T-helper 9 cell (primary cell): ENCODE results near the gene TSPAN3.

Experiments
- DNase-seq: peaks from one replicate; pipeline ENCODE4 v3.0.0-alpha.2; 2020

Gene TSPAN3

DNA sequence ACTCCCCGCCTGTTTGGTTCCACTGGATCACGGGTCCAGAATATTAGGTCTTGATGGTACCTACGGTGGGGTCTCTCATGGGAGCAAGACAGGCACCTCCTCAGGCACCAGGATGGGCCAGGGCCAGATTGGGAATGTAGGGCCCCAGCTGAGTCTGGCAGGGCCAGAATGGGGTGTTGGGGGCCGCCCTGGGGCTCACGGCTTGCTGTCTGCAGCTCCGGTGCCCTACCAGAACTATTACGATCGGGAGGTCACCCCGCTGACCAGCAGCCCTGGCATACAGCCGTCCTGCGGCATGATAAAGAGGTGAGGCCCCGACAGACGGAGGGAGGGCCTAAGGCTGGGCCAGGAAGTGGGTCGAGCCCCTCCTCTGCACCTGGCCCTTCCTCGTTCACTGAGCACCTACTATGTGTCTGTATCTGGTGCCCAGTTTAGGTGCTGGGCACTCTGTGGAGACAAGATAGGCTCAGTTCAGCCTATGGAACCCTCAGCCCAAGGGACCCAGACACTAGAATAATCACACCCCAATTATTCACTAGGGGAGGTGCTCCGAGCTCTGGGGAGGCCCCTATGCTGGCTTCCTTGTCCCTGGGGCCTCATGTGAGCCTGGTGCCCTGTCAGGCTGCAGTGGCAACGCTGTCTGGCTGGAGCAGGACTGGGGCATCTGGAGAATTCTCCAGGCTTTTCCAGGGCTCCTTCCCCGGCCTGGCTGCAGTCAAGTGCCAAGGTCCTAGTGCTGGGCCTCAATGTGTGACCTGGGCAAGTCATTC is 38.1 kb downstream of the TSPAN3 start:
- no peak for DNase-seq

DNA sequence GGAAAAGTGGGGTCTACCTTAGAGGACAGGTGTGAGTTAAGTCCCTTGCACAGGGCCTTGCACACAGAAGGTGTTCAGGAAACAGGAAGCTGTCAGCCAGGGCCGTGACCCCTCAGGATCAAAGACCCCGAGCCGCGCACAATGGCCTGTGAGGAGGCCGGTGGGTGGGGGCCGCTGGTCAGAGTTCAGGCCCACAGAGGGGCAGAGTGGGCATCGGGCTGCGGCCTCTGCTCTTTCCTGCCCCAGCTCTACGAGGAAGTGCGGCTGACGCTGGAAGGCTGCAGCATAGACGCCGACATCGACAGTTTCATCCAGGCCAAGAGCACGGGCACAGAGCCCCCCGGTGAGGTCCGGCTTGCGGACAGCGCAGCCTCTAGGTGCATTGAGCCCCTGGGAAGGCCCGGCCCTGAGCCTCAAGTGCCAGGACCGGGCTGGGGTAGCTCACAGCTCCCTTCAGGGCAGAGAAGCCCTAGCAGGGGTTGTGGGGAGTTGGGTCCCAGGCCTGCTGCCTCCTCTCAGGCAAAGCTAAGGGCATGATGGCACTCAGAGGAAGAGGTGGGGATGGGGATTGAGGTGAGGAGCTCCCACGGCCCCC is 38.8 kb downstream of the TSPAN3 start:
- no peak for DNase-seq

DNA sequence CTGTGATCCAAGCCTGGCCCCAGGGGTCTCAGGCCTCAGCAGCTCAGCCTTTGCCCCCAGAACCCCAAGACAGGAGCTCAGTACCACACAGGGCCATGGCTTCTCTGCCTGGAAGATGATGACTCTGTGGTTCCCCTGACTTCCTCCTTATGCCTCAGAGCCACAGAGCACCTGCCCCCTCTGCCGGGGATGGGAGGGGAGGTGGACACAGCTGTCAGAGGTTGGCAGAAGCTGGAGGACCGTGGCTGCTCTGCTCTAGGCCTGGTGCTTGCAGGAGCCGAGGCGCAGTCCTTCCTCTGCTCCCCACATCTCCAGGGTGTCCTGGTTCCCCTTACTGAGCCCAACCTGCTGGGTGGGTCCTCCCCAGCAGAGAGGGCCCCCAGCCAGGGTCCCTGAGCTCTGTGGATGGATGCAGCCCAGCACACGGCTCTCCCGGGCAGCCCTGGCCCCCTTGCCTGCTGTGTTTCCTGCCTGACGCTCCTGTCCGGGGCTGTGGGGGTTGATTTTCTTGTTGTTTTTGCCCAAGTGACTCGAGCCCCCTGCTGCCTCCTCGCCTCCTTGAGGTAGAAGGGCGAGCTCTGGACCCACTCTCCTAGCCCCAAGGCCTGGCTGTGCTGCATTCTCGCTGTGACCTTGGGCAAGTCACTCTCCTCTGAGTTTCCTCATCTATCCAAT is 39.4 kb downstream of the TSPAN3 start:
- DNase-seq, result no peak

DNA sequence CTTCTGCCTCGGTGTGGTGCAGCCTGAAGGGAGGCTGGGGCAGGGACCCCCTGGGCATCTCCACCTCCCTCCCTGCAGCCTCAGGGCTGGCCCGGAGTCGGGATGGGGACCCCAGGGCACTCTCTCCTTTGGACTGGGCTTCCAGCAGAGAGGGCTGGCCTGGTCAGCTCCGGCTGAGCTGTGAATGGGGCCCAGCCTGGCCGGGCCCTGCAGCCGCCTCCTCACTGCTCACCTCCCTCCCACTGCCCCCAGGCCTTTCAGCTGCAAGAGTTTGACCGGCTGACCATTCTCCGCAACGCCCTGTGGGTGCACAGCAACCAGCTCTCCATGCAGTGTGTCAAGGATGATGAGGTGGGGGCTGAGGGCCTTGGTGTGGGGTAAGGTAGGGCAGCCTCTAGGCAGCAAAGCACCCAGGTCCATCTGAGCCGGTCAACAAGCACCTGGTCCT is 40.0 kb downstream of the TSPAN3 start:
- no peak for DNase-seq

DNA sequence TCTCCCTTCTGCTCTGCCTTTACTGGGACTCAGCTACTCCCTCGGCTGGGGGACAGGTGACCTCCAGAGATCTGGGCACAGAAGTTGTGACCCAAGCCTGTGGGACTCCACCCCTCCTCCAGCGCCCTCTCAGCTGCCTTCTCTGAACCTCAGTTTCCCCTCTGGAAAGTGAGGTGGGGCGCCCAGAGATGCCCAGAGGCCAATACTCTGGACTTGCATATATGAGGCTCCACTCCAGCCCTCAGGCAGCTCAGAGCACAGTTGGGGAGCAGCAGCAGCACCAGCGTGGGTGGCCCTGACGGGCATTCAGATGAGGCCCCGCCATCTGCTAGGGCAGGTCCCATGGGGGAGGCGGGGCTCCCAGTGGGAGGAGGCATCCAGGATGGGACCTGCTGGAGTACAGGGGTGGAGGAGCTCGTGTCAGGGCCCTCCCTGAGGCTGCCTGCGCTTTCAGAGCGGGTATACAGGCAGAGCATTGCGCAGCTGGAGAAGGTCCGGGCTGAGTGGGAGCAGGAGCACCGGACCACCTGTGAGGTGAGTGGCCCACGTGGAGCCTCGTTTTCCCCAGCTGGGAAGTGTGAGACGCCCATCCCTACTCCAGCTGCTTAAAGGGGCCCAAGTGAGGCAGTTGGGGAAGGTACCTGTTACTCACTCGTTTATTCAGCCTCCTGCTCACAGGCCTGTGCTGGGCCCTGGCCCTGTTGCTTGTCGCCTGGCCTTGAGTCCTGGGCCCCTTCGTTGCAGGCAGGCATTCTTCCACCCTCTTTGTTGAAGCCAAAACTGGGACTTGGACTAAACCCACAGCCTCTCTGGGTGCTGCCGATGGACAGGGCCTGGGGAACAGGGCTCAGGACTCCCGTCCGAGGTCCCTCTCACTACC is 40.6 kb downstream of the TSPAN3 start:
- no peak for DNase-seq

DNA sequence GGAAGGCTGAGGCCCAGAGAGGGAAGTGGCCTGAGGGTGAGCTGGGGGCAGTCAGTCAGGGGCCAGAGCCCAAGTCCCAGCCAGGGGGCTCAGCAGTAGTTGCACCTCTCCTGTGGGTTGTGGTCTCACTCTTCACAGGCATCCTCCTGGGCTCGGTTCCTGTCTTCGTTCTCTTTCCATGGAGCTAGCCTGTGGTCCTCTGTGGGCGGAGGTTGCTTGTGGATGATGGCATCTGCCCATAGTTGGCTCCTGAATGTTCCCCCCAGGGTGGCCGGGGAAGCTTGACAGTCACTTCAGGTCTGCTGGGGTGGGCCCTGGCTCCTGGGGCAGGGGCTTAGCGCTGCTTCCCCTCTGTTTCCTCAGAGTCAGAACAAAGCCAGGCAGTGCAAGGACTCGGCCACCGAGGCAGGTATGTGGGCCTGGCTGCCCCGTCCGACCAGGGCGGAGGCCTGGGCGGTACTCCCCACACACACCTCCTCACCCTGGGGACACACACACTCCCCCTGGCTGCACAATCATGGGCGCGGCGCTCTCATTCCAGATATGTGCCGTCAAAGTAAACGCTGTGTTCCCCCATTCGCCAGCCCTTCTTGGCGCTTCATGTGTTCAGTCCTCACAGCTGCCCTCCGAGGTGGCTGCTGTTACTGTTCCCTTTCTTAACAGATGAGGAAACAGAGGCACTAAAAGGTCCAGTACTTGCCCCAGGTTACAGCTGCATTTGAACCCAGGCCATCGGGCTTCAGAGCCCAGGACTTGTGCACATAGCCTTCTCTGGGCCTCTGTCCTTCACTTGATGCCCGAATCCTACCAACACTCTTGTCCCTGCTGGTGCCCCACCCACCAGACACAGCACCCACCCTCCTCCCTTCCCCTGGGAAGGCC is 41.5 kb downstream of the TSPAN3 start:
- DNase-seq, result no peak

DNA sequence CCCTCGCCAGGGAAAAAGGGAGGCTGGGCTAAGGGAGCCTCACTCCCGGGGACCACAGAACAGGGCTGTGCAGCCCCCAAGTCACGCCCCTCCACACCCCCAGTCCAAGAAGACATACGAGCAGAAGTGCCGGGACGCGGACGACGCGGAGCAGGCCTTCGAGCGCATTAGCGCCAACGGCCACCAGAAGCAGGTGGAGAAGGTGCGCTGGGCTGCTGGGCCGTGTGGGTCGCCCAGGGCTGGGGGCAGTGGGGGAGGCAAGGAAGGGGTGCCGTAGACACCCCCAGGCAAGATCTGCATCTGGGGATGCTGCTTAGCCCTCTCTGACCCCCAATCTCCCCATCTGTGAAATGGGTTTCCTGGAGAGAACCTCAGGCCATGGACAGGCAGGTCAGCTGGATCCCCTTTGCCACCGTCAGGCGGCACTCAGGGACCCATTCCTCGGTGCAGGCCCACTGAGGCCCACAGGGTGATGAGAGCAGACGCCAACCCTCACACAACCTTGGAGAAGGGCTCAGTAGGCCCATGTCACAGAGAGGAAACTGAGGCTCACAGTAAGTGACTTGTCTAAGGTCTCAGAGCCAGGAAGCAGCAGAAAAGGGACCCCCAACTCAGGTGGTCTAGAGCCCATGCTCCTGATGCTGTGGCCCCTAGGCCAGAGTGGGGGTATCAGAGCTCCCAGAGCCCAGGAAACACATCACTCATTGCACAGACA is 42.3 kb downstream of the TSPAN3 start:
- DNase-seq, result no peak

DNA sequence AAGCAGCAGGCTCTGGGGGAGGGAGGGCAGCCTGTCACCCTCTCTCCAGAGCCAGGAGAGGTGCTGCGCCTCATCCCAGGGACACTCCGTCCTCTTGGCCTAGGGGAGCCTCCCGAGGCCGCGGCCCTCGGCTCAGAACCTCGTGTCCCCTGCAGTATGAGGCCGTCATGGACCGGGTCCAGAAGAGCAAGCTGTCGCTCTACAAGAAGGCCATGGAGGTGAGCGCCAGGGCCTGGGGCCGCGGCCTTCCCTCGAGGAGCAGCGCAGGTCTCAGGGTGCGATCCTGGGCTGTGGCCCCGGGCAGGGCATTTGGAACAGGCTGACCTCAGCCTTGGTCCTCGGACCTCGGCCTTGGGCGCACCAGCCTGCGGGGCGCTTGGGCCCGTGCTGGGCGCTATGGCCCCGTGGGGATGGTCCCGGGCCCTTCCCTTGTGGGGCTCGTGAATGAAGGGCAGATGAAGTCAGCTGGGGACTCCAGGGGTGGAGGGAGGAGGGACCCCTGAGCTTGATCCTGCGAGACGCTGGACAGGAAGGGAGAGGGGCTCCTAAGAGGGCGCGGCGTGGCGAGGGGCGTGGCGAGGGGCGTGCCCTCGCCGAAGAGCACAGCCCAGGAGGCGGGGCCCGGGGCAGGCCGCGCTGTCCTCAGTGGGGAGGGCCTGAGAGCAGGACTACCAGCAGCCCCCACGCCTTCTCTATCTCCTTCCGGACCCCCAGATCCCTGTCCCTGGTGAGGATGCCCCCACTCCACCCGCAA is 43.0 kb downstream of the TSPAN3 start:
- no peak for DNase-seq

DNA sequence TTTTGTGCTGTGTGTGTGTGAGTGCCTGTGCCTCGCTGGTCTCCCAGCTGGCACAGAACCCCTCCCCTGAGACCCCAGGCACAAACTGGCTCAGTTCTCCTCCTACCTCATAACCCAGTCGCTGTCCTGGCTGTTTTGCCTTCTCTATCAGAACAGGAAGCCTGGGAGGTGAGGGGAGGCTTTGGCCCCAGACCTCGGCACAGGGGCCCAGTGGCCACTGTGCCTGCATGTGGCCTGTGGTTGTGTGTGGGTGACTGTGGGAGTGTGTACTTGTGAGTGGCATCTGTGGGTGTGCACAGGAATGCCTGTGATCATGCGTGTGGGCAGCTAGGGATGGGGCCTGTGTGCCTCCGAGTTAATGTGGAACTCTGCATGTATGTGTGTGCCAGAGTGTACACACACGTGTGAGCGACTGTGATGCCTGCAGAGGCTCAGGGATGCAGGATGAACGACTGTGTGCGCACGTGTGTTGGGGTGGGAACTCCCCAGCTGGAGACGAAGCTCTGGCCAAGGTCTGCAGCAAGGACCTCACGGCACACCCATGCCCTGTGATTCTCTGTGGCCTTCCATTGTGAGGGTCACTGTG is 43.7 kb downstream of the TSPAN3 start:
- no peak for DNase-seq

DNA sequence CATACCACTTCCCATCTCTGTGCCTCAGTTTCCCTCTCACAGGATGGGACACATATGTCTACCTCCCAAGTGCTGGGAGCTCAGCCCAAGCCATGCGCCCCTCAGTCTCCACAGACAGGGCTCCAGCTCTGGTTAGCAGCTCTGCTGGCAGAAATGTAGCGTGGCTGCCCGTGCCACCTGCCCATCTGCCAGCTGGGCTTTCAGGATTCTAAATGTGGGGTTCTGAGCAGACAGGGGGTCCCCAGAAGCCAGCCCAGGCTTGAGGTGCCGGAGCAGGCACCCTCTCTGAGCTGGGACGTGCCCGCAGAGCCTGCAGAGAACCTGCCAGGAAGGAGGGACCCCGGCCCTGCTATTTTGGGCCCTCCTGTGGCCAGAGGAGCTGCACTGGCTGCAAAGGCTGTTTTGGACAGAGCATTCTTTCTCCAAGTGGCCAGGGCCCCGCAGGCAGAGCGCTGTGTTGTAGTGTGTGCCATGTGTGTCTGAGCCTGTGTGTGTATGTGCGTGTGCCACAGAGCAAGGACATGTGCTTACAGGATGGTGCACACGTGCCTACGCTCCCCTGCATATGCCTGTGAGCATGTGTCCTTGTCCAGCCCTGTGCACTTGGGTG is 44.3 kb downstream of the TSPAN3 start:
- DNase-seq, result no peak

DNA sequence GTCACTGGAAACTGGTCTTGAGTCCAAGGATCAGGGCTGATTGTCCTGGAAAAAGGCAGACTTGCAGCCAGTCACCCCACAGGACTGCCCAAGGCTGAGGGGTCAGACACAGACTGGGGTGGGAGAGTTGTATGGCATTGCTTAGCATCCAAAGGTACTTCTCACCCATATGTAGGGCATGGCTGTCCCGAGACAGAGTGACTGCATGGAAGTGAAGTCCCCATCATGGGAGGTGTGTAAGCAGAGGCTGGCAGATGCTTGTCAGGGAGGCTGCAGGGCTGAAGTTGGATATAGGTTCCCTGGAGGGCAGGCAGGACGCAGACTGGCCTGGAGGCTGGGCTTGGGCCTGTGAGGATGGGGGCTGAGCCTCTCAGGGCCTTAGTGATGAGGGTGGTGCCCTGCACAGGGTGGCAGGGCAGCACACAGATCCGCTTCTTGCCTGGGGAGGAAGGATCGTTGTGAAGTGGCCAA is 44.9 kb downstream of the TSPAN3 start:
- no peak for DNase-seq

DNA sequence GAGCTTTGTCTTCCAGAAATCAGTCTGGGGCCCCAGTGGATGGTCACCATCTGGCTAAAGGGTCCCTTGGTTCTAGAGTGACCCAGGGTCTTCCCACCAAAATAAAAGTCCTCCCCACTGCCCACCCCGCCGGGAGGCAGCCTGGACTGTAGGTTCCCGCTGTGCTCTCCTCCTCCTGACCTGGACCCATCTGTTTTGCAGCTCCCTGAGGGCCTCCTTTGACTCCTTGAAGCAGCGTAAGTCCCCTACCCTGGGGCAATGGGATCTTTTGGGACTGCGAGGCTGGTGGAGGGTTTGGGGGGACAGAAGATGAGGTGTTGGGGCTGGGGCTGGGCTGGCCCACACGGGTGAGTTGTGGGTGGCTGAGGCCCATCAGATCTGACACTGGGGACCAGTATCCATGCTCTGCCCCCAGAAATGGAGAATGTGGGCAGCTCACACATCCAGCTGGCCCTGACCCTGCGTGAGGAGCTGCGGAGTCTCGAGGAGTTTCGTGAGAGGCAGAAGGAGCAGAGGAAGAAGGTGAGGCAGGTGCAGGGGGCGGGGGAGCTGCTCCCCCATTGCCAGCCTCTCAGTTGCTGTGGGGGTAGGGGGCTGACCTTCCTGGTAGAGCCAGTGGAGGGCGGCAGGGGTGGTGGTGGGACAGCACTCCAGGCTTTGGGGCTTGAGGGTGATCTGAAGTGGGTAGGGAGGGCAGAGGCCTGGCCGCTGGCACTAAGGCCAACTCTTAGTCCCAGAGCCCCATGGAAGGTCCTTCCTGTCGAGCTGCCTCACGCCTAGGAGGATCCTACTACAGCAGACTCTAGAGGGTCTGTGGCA is 45.6 kb downstream of the TSPAN3 start:
- DNase-seq, result no peak

DNA sequence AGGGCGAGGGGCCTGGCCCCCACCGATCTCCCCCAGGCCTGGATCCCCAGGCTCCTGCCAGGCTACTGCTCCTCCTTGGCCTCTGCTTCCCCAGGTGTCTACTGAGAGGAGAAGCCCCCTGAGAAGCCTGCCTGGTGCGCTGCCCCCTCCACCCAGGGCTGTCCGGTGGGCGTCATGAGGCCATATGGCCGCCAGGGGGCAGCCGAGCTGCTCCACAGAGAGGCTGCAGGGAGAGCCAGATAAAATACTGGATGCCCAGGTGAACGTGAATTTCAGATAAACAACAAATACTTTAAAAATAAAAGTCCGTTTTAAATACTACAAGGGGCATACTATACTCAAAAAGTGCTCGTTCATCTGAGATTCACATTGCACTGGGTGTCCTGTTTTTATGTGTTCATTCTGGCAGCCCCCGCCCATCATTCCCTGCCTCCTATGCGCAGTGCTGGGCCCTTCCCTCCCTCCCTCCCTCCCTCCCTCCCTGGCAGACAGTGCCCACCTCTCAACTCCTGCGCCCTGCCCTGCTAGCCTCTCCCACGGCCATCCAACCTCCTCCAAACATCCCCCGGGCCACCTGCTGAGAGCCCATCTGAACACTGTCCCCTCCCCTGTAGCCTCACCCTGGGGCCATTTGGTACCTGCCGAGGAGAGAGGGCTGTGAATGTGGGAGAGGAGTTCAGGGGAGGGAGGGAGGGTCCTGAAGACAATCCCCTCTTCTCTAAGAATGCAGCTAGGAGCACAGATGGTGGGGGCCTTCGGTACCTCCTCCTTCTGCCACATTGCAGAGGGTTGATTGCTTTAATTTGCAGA is 46.4 kb downstream of the TSPAN3 start:
- peak; percentile 66 for DNase-seq

DNA sequence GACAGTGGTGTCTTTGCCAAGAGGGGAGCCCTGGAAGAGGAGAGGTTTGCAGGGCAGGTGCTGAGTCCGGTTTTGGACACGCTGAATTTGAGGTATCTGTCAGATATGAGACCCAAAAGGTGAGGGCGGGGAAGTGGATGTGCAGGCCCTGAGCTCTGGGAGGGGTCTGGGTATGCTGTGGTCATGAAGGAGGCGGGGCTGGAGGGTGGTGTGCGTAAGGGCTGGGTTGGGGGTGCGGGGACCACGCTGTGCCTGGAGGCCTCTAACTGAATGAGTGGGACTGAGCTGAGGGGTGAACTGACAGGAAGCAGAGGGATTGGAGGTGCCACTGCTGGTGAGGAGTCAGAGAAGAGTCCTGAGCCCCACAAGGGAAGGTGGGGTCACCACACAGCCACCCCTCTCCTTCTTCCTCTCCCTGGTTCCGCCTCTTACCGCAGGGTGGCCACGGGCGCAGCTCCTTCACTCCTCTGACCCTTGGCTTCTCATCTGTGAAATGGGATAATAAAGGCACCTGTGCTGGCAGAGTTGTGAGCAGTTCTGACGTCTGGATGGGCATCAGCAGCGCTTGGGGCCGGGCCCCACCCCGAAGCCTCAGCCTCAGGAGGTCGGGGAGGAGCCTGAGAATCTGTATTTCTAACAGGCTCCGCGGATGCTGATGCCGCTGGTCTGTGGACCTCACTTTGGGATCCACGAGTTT is 47.2 kb downstream of the TSPAN3 start:
- DNase-seq, result no peak

DNA sequence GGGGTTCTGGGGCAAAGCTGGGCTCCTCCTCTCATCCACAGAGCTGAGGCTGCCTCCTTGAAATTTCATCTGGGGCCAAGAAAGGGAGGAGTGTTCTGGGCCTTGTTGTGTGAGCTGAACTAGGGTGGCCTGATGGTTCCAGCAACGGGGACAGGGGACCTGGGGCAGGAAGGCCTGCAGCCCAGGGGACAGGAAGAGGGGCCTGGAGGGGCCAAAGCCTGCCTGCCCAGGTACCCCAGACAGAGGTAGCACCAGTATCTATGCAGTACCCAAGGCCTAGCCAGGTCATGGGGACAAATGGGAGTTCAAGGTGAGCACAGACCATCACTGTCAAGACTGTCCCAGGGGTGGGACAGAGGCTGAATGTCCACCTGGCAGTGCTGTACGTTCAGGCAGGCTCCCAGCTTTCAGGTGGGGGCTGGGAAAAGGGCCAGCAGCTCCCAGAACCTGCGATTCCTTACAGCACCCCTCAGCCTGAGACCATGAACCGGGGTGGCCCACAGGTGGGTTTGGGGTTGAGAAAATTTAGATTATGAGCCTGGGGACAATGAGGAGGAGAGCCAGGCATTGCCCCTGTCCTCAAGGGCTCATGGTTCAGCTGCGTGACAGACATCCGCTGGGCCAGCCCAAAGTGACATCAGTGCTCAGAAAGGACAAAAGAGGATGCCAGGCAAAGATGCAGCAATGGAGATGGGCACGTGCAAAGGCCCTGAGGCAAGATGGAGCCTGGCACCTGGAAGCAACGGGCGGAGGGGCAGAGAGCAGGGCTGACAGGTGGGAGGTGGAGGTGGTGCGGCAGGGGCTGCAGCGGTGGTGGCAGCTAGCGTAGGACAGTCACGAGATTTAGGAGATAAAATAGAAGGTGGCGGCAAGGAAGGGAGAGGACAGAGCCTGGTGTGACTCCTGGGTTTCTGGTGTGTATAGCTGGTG is 48.0 kb downstream of the TSPAN3 start:
- DNase-seq, result no peak
